ENCODE results near the gene MED9.

DNA sequence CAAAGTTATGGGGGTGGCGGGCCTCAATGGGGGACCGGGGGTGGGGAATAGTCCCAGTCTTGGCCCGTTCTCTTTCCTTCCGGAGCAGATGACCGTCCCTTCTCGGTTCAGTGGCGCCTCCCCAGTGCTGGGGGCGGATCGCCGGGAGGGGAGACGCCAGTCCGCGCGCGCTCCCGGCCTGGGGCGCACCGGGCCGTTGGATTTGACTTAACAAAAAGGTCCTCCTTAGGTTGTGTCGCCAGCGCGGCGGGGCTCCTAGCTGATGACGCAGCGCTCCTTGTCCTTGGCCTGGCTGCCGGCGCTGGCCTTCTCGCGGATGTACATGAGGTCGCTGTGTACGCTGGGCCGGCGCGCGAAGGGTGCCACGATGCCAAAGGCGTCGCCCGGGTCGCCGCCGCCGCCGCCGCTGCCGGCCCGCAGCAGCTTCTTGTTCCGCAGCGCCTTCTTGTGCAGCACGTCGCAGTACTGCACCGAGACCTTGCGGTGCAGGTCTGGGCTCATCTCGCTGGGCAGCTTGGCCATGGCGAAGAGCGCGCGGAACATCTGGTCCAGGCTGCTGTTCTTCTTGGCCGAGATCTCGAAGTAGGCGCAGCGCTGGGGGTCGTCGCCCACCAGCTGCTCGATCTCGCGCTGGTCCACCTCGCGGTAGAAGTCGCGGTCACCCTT, 18.2 kb downstream of the MED9 start:
- TF ChIP-seq, protein P1, sequence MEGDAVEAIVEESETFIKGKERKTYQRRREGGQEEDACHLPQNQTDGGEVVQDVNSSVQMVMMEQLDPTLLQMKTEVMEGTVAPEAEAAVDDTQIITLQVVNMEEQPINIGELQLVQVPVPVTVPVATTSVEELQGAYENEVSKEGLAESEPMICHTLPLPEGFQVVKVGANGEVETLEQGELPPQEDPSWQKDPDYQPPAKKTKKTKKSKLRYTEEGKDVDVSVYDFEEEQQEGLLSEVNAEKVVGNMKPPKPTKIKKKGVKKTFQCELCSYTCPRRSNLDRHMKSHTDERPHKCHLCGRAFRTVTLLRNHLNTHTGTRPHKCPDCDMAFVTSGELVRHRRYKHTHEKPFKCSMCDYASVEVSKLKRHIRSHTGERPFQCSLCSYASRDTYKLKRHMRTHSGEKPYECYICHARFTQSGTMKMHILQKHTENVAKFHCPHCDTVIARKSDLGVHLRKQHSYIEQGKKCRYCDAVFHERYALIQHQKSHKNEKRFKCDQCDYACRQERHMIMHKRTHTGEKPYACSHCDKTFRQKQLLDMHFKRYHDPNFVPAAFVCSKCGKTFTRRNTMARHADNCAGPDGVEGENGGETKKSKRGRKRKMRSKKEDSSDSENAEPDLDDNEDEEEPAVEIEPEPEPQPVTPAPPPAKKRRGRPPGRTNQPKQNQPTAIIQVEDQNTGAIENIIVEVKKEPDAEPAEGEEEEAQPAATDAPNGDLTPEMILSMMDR (conservative IDR thresholded peaks at IDR 0.05; ENCODE audit: low read depth, low read length) = no peak
- TF ChIP-seq EZH2 (IDR thresholded peaks at IDR 0.05; ENCODE audit: borderline replicate concordance, low read depth, low read length, poor library complexity, severe bottlenecking) = no peak
